Brain microvascular endothelial cell (primary cell): ENCODE results near the gene RPAP3.

ENCODE experiments used
- DNase-seq: peaks from one replicate; pipeline ENCODE4 v3.0.0-alpha.2; 2020
- H3K27ac ChIP-seq: fragments of 250-450 bp; sonication (Bioruptor Pico); 2 replicates; pipeline ENCODE4 v1.5.1; 2020; ENCODE audit warnings: mild to moderate bottlenecking, moderate library complexity
- H3K27me3 ChIP-seq: fragments of 250-450 bp; sonication (Bioruptor Pico); replicated peaks from 2 replicates; pipeline ENCODE4 v1.5.1; 2020; ENCODE audit warnings: mild to moderate bottlenecking
- H3K36me3 ChIP-seq: fragments of 250-450 bp; sonication (Bioruptor Pico); replicated peaks from 2 replicates; pipeline ENCODE4 v1.5.1; 2020; ENCODE audit warnings: mild to moderate bottlenecking
- H3K4me3 ChIP-seq: 2 replicates; pipeline ENCODE4 v1.5.1; 2011; ENCODE audit warnings: low read depth, mild to moderate bottlenecking, control low read depth, low read length, moderate library complexity
- CTCF ChIP-seq: IDR thresholded peaks from 2 replicates; pipeline ENCODE4 v1.5.1; 2011; ENCODE audit warnings: low read depth, mild to moderate bottlenecking, moderate library complexity, low read length, control low read depth, inconsistent platforms; ENCODE audit errors: missing control alignments
- in situ Hi-C: cut with HindIII; loops from 2 replicates; pipeline ENCODE4 v1.10.0; 2017; ENCODE audit warnings: low sequenced_read_pairs, low pct_ligation_motif_present

The RPAP3 gene

DNA sequence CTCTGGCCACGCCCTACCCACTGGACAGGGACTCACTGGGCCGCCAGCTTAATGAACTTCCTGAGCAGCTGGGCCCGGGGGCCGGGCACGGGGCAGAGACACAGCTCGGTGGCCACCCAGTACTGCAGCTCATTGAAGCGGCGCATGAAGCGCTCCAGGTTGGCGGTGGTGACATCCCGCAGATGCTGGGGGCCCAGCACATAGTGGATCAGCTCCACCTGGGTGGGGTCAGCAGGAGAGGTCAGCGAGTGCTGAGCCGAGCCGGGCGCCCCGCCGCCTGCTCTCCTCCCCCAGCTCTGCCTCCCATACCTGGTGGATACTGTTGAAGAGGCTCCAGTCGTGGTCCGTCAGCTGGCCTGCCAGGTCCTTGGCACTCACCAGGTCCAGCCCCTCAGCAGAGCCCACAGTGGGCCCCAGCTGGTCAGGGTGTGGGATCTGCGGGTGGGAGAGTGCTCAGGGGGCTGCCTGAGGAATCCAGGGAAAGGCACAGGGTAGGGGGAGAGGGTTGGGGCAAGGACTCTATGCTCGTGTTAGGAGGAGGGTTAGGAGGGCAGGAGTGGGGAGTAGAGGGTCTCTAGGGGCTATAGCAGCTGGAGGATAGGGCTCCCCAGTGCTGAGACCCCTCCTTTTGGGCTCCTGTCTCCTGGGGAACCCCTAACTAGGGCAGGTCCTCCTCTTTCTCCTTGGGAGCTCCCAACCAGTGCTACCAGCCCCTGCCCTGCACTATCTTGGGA lies 34.9 kb upstream of the RPAP3 start:
- no peaks in the 10 kb centered on the region for H3K36me3 ChIP-seq
- no peak for TF ChIP-seq CTCF
- no peak overlapping the region for H3K4me3 ChIP-seq
- in situ Hi-C loops = no loop called here
- no peak overlapping the region for H3K27ac ChIP-seq
- H3K27me3 ChIP-seq = peaks cover 7% of the 10 kb centered on the region
- no peak for DNase-seq

GRCh38 chr12:47739979-47740378 lies 34.1 kb upstream of the RPAP3 start:
- TF ChIP-seq CTCF = no peak
- DNase-seq = no peak
- H3K4me3 ChIP-seq = no peak overlapping the region
- no peaks in the 10 kb centered on the region for H3K27me3 ChIP-seq
- H3K36me3 ChIP-seq = no peaks in the 10 kb centered on the region
- no peak overlapping the region for H3K27ac ChIP-seq
- in situ Hi-C loops = no loop called here

DNA sequence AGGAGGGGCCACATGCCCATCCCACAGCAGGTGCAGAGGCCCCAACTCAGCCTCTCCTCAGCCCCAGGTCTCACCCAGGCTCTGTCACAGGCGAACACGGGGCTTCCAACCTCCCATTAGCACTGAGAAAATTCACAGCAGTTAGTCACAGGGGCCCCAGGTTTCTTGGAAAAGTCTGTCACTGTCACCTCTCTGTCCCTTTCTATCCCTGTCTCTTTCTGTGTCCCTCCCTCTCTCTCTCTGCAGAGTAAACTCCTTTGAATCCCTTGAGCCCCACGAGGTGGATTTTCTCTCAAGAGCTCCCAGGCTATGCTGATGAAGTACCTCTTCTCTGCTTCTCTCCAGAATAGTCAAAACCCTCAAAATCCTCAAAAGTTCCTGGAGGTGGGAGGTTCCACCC lies 33.5 kb upstream of the RPAP3 start:
- in situ Hi-C loops = no loop called here
- no peak overlapping the region for H3K4me3 ChIP-seq
- no peak for TF ChIP-seq CTCF
- DNase-seq = no peak
- no peak overlapping the region for H3K27ac ChIP-seq
- H3K36me3 ChIP-seq = no peaks in the 10 kb centered on the region
- H3K27me3 ChIP-seq = no peaks in the 10 kb centered on the region

DNA sequence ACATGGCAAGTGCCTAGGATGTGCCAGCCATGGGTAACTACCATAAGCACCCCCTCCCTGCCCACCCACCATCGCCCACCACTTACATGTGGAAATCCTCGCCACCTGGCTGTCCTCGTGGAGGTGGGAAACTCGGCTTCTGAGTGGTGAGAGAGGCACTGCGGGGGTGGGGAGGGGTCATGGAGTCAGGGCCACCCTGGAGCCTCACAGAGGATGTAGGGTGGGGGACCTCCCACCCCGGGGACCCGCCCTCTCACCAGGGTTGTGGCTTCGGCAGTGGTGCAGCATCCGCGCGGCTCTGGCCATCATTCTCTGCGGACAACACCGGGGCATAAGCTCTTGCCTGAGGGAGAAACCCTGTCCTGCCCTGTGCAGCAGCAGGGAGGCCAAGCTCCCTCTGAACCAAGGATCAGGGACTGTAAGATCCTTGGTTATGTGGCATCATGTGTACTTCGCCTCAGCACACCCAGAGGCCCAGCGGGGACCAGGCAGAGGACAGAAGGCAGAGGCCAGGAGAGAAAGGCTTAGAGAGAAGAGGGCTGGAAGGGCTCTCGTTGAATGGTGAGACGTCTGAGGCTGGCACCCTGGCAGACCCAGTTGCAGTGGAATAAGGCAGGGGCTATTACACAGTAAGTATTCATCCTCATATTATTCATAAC lies 32.2 kb upstream of the RPAP3 start:
- in situ Hi-C loops = no loop called here
- H3K4me3 ChIP-seq = no peak overlapping the region
- DNase-seq = no peak
- H3K27ac ChIP-seq = no peak overlapping the region
- no peaks in the 10 kb centered on the region for H3K27me3 ChIP-seq
- TF ChIP-seq CTCF = no peak
- no peaks in the 10 kb centered on the region for H3K36me3 ChIP-seq

DNA sequence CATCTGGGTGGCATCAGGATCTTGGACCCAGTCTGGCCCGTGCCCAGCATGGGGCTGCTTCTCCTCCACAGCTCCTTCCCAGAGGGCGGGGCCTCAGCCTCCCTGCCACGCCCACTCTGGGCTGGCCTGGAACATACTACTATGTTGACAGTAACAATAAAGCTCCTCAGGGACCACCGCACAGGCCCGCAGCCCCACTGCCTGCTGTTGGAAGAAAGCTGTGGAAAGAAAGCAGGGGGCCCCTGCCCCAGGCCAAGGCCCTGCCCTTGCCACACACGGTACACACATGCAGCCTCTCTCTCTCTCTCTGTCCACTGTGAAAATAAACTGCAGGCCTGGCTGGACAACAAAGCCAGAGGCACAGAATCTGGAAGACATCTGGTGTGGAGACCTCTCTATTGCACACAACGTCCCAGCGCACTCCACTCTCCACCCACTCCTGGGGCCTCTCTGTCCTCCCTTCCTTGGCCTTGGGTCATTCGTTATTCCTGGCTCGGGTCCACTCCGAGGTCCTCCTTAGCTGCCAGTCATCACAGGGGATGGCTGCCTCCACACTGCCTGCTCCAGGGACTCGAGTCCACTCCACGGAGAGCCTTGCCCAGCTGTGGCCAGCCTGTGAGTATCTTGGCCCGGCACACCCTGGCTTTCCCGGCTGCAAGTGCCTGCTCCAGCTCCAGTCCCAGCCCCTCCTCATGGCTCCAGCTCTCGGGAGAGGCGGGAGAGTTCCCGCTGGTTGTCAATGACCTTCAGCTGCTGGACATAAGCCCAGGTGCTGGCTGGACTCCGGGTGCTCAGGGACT lies 31.2 kb upstream of the RPAP3 start:
- no peak for DNase-seq
- H3K27me3 ChIP-seq = no peaks in the 10 kb centered on the region
- in situ Hi-C loops = no loop called here
- no peak overlapping the region for H3K4me3 ChIP-seq
- no peak for TF ChIP-seq CTCF
- no peaks in the 10 kb centered on the region for H3K36me3 ChIP-seq
- no peak overlapping the region for H3K27ac ChIP-seq
